HG03354 (cell line): Measurements from ENCODE around the gene USP5.
"Not testable (repeated sequence)": the region's sequence is repeated elsewhere in the genome, so short reads cannot be mapped to it uniquely, and the experiment has no call there.

Experiments used
- ATAC-seq: cut with Tn5 transposase; IDR thresholded peaks from one replicate; pipeline ENCODE4 v1.9.1; 2021; ENCODE audit warnings: mild to moderate bottlenecking; ENCODE audit not compliant: unreplicated experiment, poor library complexity, severe bottlenecking

USP5 gene

GRCh38 chr12:6904280-6905276 is 52.6 kb downstream of the USP5 start, which contains the start of gene LRRC23:
Gene LRRC23 (plus strand): TSS chr12:6904822. CDS start chr12:6905634, 812 bp downstream.
- ATAC-seq: peak; percentile 96

GRCh38 chr12:6905414-6906040 is 53.6 kb downstream of the USP5 start:
- ATAC-seq: no peak

GRCh38 chr12:6908141-6908540 is 56.2 kb downstream of the USP5 start:
- not testable (repeated sequence) for ATAC-seq

GRCh38 chr12:6909421-6910145 is 57.6 kb downstream of the USP5 start:
- ATAC-seq: no peak

- no peak for ATAC-seq
Measured at GRCh38 chr12:6912164-6912935, 60.4 kb downstream of the USP5 start.

- ATAC-seq: peak; percentile 83
Measured at GRCh38 chr12:6914246-6914946, 62.4 kb downstream of the USP5 start, which contains the start of gene ENO2. Gene ENO2 (plus strand): TSS chr12:6914580. CDS start chr12:6915833, 1,253 bp downstream.

- peak; percentile 23 for ATAC-seq
Measured at GRCh38 chr12:6914947-6915788, 63.2 kb downstream of the USP5 start.

GRCh38 chr12:6915789-6916285 is 63.9 kb downstream of the USP5 start:
- no peak for ATAC-seq
